ENCODE results near the gene SH3RF2.

Gene SH3RF2

DNA sequence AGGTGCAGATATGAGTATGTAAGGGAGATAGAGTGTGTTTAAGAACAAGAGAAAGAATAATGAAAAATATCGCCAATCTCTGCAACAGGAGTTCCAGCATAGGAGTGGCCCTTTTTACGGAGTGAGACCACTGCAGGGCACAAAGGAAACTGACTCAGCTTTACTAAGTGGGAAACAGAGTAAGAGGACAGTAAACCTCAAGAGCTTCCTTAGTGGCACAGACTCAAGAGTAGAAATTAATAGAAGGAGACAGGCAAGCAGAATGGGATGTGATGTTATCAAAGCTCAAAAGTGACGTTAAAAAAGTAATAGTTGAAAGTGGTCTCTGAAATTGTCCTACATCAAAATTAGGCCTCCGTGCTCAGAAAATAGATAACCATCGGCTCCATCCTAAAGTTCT, 2.1 kb upstream of the SH3RF2 start:
- Histone ChIP-seq H3K36me3 (ENCODE audit: insufficient read depth, low read length) (no peaks in the 10 kb centered on the region), H2AFZ (ENCODE audit: low read depth, low read length) (no peak overlapping the region), H3K9me3 (ENCODE audit: insufficient read depth, low read length, severe bottlenecking) (no peaks in the 10 kb centered on the region), H3K4me2 (ENCODE audit: insufficient read depth, low read length) (no peak overlapping the region), H3K4me1 (ENCODE audit: insufficient read depth, low read length) (no peaks in the 10 kb centered on the region), H3K27ac (ENCODE audit: low read length) (no peak overlapping the region), H3K27me3 (ENCODE audit: insufficient read depth, low read length, poor library complexity) (peaks cover 9% of the 10 kb centered on the region), H4K20me1 (ENCODE audit: insufficient read depth, low read length) (no peaks in the 10 kb centered on the region), H3K9ac (ENCODE audit: low read depth, low read length) (no peak overlapping the region), H3K79me2 (ENCODE audit: insufficient read depth, low read length) (no peaks in the 10 kb centered on the region), H3K4me3 (ENCODE audit: low read depth in 1 of 2, low read length in 2 of 2) (no peak overlapping the region)
- ATAC-seq (ENCODE audit: insufficient read depth, low read depth) (no peak), DNase-seq (no peak)
- no peak for TF ChIP-seq EZH2 (IDR thresholded peaks at IDR 0.05; ENCODE audit: borderline replicate concordance, low read depth, low read length, severe bottlenecking)
- TF ChIP-seq, protein P1, sequence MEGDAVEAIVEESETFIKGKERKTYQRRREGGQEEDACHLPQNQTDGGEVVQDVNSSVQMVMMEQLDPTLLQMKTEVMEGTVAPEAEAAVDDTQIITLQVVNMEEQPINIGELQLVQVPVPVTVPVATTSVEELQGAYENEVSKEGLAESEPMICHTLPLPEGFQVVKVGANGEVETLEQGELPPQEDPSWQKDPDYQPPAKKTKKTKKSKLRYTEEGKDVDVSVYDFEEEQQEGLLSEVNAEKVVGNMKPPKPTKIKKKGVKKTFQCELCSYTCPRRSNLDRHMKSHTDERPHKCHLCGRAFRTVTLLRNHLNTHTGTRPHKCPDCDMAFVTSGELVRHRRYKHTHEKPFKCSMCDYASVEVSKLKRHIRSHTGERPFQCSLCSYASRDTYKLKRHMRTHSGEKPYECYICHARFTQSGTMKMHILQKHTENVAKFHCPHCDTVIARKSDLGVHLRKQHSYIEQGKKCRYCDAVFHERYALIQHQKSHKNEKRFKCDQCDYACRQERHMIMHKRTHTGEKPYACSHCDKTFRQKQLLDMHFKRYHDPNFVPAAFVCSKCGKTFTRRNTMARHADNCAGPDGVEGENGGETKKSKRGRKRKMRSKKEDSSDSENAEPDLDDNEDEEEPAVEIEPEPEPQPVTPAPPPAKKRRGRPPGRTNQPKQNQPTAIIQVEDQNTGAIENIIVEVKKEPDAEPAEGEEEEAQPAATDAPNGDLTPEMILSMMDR (IDR thresholded peaks at IDR 0.05; ENCODE audit: borderline replicate concordance, extremely low read depth, low read length, poor library complexity, severe bottlenecking), result no peak

DNA sequence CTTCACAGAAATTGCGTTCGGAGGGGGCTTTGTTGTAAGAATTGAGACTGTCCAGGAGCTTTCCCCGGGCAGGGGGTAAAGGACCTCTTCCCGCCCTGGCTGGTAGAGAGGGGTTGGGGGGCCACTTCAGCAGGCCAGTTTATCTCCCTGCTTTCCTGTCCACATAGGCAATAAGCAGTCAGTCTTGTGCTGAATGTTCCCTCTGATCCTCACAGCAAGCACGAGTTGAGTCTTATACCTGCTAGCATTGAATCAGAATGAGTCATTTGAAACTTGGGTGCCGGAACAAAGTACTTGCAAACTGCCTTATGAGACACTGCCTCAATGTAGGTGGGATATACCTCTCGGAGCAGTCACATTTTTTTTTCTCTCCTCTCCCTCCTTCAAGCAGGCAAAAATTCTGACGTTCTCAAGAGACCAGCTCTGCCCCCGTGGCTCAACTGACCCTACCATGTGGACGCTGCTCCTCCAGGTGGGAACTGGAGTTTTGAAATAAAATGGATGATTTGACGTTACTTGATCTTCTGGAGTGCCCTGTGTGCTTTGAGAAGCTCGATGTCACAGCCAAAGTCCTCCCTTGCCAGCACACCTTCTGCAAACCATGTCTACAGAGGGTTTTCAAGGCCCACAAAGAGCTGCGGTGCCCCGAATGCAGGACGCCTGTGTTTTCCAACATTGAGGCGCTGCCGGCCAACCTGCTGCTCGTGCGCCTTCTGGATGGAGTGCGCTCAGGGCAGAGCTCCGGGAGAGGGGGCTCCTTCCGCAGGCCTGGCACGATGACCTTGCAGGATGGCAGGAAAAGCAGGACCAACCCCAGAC, 1.3 kb downstream of the SH3RF2 start:
- no peaks in the 10 kb centered on the region for H3K79me2 ChIP-seq (ENCODE audit: insufficient read depth, low read length)
- no peak overlapping the region for H3K4me3 ChIP-seq (ENCODE audit: low read depth in 1 of 2, low read length in 2 of 2)
- DNase-seq (no peak), ATAC-seq (ENCODE audit: insufficient read depth, low read depth) (no peak)
- no peaks in the 10 kb centered on the region for H3K4me1 ChIP-seq (ENCODE audit: insufficient read depth, low read length)
- H2AFZ ChIP-seq (ENCODE audit: low read depth, low read length), result no peak overlapping the region
- H3K36me3 ChIP-seq (ENCODE audit: insufficient read depth, low read length), result no peaks in the 10 kb centered on the region
- H3K9ac ChIP-seq (ENCODE audit: low read depth, low read length), result no peak overlapping the region
- H4K20me1 ChIP-seq (ENCODE audit: insufficient read depth, low read length), result no peaks in the 10 kb centered on the region
- H3K27me3 ChIP-seq (ENCODE audit: insufficient read depth, low read length, poor library complexity), result peaks cover 6% of the 10 kb centered on the region
- no peak for TF ChIP-seq EZH2 (IDR thresholded peaks at IDR 0.05; ENCODE audit: borderline replicate concordance, low read depth, low read length, severe bottlenecking)
- TF ChIP-seq, protein P1 (IDR thresholded peaks at IDR 0.05; ENCODE audit: borderline replicate concordance, extremely low read depth, low read length, poor library complexity, severe bottlenecking), result no peak
- no peak overlapping the region for H3K27ac ChIP-seq (ENCODE audit: low read length)
- H3K4me2 ChIP-seq (ENCODE audit: insufficient read depth, low read length), result no peak overlapping the region
- H3K9me3 ChIP-seq (ENCODE audit: insufficient read depth, low read length, severe bottlenecking), result no peaks in the 10 kb centered on the region

DNA sequence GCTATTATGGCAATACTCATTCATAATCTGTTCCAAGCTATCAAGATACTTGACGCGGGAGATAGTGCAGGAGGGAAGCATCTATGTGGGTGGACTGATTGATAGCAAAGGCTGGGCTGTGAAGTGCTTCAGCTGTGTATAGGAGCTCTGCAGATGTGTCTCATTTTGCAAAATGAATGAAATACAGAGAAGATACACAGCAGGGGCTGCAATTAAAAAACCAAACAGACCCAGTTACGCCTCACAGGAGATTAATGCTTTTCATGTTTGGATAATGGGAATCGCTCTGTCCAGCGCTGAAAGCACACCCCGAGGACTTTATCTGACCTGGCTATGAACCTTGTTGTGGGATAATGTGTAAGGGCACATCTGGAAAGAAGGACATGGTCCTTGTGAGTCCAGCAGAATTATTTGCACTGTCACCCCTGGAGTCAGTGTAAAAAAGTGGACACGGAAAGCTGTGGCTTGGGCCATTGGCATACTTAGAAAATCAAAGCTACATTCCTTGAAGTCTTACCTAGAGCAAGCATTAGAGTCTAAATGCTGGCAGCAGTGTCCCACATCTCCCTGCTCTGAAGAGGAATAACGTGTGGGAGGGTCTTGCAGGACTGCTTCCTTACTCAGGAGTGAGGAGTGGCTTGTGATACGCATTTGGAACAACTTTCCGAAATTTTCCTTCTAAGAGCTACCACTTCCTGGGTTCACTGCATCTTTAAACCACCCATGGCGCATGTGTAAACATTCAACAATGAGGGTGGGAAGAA, 2.6 kb downstream of the SH3RF2 start:
- DNase-seq (no peak), ATAC-seq (ENCODE audit: insufficient read depth, low read depth) (no peak)
- no peak overlapping the region for H3K4me2 ChIP-seq (ENCODE audit: insufficient read depth, low read length)
- H3K4me1 ChIP-seq (ENCODE audit: insufficient read depth, low read length), result no peaks in the 10 kb centered on the region
- no peaks in the 10 kb centered on the region for H3K9me3 ChIP-seq (ENCODE audit: insufficient read depth, low read length, severe bottlenecking)
- no peak overlapping the region for H3K9ac ChIP-seq (ENCODE audit: low read depth, low read length)
- TF ChIP-seq, protein P1 (IDR thresholded peaks at IDR 0.05; ENCODE audit: borderline replicate concordance, extremely low read depth, low read length, poor library complexity, severe bottlenecking), result no peak
- no peak for TF ChIP-seq EZH2 (IDR thresholded peaks at IDR 0.05; ENCODE audit: borderline replicate concordance, low read depth, low read length, severe bottlenecking)
- no peak overlapping the region for H3K4me3 ChIP-seq (ENCODE audit: low read depth in 1 of 2, low read length in 2 of 2)
- no peak overlapping the region for H2AFZ ChIP-seq (ENCODE audit: low read depth, low read length)
- H3K27me3 ChIP-seq (ENCODE audit: insufficient read depth, low read length, poor library complexity), result peaks cover 6% of the 10 kb centered on the region
- no peak overlapping the region for H3K27ac ChIP-seq (ENCODE audit: low read length)
- H3K36me3 ChIP-seq (ENCODE audit: insufficient read depth, low read length), result no peaks in the 10 kb centered on the region
- no peaks in the 10 kb centered on the region for H4K20me1 ChIP-seq (ENCODE audit: insufficient read depth, low read length)
- no peaks in the 10 kb centered on the region for H3K79me2 ChIP-seq (ENCODE audit: insufficient read depth, low read length)

All from DND-41 (cell line).